Prostate gland (tissue), 2 donors: ENCODE data around the gene ARFIP1.

Source experiments
- POLR2A ChIP-seq: fragments of 450-650 bp; IDR thresholded peaks from one replicate; pipeline ENCODE4 v1.6.1; 2016; ENCODE audit warnings: antibody characterized with exemption, mild to moderate bottlenecking
- TF ChIP-seq, protein P1 (sequence below), 4 experiments: fragments of 200-600 bp in 2 of 4; fragments of 450-650 bp in 2 of 4; sonication (generic) in 2 of 4; IDR thresholded peaks; 1 replicate in 3 of 4; 2 replicates in 1 of 4; pipeline ENCODE4 v1.5.1; 2016 to 2019; ENCODE audit warnings: antibody characterized with exemption in 4 of 4, mild to moderate bottlenecking in 2 of 4, moderate library complexity in 2 of 4

DNA sequence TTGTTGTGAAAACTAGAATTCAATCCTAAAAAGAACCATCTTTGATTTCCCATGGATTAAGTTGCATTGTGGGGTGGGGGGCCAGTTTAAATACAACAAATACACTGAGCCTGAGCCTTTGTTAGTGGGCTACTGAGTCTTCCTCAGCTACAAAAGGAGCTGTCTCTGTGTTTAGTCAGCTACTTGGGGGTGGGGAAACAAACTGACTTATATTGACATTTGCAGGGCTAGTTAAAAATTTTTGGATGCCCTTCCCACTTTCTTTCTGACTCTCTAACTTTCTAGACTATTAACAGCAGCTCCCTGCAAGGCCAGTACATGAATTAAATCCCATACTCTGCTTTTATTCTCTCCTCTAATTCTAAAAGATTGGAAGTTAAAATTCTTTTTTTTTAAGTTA is 123.9 kb downstream of the ARFIP1 start:
- TF ChIP-seq POLR2A: no peak
- TF ChIP-seq, protein P1, sequence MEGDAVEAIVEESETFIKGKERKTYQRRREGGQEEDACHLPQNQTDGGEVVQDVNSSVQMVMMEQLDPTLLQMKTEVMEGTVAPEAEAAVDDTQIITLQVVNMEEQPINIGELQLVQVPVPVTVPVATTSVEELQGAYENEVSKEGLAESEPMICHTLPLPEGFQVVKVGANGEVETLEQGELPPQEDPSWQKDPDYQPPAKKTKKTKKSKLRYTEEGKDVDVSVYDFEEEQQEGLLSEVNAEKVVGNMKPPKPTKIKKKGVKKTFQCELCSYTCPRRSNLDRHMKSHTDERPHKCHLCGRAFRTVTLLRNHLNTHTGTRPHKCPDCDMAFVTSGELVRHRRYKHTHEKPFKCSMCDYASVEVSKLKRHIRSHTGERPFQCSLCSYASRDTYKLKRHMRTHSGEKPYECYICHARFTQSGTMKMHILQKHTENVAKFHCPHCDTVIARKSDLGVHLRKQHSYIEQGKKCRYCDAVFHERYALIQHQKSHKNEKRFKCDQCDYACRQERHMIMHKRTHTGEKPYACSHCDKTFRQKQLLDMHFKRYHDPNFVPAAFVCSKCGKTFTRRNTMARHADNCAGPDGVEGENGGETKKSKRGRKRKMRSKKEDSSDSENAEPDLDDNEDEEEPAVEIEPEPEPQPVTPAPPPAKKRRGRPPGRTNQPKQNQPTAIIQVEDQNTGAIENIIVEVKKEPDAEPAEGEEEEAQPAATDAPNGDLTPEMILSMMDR (IDR thresholded peaks at IDR 0.05): no peak
